Measurements from ENCODE around the gene ZNF786.
"Not testable (repeated sequence)": the region's sequence is repeated elsewhere in the genome, so short reads cannot be mapped to it uniquely, and the experiment has no call there.

Gene ZNF786

GRCh38 chr7:149084407-149084806, 6.1 kb downstream of the ZNF786 start:
- no peak for DNase-seq (ENCODE audit: low read depth)

DNA sequence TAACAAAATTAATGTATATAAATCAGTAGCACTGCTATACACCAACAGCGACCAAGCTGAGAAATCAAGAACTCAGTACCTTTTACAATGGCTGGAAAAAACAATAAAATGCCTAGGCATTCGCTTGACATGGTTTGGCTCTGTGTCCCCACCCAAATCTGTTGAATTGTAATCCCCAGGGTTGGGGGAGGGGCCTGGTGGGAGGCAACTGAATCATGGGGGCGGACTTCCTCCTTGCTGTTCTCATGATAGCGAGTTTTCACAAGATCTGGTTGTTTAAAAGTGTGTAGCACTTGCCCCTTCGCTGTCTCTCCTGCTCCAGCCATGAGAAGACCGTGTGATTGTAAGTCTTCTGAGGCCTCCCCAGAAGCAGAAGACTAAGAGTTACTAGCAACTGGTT, 8.6 kb downstream of the ZNF786 start:
- no peak for DNase-seq (ENCODE audit: low read depth)

GRCh38 chr7:149077594-149077993, 12.9 kb downstream of the ZNF786 start:
- DNase-seq (ENCODE audit: low read depth) = no peak

DNA sequence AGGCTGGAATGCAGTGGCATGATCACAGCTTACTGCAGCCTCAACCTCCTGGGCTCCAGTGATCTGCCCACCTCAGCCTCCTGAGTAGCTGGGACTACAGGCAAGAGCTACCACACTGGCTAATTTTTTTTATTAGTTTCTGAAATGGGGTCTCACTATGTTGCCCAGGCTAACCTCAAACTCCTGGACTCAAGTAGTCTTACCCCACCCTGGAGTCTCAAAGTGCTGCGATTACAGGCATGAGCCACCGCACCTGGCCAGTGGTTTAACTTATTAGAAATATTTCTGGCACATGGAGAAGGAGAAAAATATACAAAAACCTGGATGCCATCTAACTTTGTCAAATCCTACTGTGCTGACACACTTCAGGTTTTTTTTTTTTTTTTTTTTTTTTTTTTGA, 15.2 kb downstream of the ZNF786 start:
- no peak for DNase-seq (ENCODE audit: low read depth)

DNA sequence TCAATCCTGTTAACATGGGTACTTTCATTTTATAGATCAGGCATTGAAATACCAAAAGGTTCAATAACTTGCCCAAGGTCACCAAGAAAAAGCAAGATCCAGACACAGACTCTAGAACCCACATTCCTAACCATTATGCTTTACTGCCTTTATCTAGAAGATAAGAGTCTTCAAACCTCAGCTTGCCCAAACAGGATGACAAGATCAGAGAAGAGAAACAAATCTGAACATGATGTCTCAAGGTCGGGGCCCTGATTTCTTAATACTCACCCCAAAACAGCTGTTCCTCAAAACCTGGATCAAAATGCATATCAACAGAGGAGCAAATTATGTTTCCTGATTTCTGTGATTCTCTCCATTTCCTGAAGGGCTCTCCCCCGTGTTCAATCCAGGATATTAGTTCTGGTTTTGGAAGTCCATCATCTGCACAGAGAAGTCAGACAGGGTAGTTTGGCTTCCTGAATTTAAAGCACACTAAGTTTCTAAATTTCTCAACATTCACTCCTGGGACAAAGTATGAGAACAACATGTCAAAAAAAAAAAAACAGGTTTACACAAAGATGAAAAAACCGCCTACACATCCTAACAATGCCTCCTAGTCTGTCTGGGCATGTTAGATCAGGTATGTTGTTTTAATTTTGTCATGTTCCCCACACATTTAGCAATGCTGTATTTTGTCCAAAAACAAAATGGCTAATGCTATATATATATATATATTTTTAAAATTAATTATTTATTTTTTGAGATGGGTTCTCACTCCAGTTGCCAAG, 16.2 kb downstream of the ZNF786 start:
- DNase-seq (ENCODE audit: low read depth) = no peak

DNA sequence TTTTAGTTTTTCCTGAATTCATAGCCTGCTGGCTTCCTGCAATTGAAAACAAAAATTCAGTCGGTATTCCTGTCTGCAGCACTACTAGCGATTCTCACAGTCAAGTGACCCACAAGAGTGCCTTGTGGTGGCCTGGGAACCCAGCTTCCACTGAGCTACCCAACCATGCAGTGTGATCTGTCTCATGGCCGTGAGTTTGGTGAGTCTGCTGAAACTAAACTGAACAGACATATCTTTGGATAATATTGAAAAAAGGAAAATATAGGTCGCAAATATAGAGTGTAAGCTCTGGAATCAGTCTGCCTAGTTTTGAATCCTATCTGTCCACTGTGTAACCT, 18.1 kb downstream of the ZNF786 start:
- DNase-seq (ENCODE audit: low read depth) = no peak

DNA sequence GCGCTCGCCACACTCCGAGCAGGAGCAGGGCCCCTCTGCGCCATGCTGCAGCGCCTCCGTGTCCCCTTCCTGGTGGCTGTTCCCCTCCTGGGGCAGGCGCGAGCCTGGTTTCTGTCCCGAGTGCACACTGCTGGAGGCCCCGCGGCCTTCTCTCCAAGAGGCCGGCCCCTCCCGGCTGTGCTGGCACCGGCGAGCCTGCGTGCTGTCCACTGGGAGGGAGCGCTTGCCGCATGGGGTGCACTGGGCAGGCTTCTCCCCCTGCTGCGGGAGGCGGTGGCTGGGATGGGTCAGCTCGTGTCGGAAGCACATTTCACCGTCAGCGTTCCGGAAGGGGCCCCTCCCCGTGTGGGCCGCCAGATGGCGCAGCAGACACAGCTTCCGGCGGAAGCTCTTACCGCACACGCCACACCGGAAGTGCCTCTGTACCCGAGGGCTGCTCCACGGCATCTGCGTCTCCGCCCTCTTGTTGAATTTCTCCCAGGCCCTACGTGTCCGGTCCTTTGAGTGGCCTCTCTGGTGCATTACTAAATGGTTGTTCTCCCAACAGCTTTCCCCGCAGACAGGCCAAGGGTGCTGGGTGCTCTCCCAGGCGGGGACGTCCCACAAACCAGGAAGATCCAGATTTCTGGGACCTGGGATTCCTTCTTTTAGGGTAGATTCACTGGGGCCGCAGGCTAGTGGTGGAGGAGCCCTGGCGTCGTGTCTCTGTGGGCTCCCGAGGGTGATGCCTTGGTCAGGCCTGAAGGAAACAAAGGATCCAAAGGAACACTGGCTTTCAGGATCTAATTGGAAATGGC, 18.7 kb downstream of the ZNF786 start:
- DNase-seq (ENCODE audit: low read depth) = no peak

- DNase-seq (ENCODE audit: low read depth) = no peak
Observed at GRCh38 chr7:149071182-149071635, 19.3 kb downstream of the ZNF786 start.

DNA sequence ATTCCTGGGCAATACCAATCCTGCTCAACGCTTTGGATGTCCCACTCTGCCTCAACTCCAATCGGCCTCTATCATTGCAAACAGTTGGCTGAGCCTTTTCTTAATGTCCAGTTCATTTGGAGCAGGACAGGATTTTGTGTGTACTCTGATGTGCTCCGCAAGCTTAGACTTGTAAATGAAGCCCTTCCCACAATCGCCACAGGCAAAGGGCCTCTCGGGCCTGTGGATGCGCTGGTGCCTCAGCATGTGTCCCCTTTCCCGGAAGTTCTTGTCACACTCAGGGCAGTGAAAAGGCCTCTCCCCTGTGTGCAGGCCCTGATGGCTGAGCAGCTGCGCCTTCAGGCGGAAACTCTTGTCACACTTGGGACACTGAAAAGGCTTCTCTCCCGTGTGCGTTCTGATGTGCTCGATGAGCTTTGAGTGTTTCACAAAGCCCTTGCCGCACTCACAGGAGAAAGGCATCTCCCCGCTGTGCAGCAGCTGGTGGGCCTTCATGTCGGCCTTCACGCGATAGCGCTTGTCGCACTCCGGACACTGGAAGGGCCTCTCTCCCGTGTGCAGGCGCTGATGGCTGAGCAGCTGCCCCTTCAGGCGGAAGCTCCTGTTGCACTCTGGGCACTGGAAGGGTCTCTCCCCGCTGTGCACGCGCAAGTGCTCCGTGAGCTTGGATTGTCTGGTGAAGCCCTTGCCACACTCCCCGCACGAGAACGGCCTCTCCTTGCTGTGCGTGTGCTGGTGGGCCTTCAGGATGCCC, 20.0 kb downstream of the ZNF786 start:
- DNase-seq (ENCODE audit: low read depth) = no peak

DNA sequence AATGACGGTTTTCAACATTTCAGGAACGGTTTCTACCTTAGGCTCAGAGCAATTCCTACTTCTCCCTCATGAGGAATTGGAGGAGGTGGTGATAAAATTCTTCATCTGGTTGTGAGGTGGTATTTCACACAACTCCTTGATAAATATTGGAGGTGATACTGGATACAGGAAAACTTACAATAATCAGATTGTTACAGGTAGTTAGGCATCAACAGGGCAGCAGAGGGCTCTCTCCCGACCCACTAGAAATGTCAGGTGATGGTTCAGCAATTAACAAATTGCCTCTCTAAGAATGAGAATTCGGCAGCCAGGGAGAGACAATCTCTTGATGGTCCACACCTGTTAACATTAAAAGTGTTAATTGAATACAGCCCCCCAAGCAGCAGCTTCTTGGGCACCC, 22.6 kb downstream of the ZNF786 start:
- DNase-seq (ENCODE audit: low read depth) = no peak

GRCh38 chr7:149063476-149063875, 27.0 kb downstream of the ZNF786 start:
- DNase-seq (ENCODE audit: low read depth) = no peak

GRCh38 chr7:149062217-149062899, 28.2 kb downstream of the ZNF786 start:
- DNase-seq (ENCODE audit: low read depth) = not testable (repeated sequence)

DNA sequence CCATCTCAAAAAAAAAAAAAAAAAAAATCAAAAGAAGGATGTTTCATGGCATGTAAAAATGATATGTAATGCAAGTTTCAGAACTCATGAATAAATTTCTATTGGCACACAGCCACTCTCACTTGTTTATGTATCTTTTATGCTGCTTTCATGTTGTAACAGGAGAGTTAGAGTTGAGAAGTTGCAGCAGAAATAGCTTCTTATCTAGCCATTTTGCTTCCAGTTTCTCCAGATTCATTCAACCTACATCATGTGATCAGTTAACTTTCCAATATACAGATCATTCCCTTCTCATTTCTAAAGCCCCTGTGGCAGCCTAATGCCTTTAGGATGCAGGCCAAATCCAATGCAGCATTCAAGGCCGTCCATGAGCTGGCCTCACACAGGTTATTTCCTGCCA, 30.4 kb downstream of the ZNF786 start:
- DNase-seq (ENCODE audit: low read depth) = no peak

DNA sequence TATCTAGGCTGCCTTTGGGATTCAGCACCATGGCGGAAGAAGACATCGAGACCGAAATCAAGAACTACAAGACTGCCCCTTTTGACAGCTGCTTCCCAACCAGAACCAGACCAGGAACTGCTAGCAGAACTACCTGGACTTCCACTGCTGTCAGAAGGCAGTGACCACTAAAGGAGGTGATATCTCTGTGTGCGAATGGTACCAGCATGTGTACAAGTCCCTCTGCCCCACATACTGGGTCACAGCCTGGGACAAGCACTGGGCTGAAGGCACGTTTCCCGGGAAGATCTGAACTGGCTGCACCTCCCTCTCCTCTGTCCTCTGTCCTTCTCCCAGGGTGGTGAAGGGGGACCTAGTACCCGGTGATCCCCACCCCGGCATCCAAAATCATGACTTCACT, 36.6 kb downstream of the ZNF786 start:
- DNase-seq (ENCODE audit: low read depth) = no peak

- DNase-seq (ENCODE audit: low read depth) = no peak
Observed at GRCh38 chr7:149053384-149053783, 37.1 kb downstream of the ZNF786 start.

DNA sequence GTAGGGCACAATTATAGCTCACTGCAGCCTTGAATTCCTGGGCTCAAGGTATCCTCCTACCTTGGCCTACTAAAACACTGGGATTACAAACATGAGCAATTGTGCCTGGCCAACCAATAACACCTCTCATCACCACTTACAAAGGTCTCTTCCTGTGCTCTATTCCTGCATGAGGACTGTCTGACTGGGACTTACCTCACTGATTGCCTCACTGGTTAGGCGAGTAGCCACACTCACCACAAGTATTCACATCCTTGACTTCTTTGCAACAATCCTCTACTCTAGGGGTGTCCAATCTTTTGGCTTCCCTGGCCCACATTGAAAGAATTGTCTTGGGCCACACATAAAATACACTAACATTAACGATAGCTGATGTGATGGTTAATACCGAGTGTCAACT, 39.6 kb downstream of the ZNF786 start:
- DNase-seq (ENCODE audit: low read depth) = no peak

DNA sequence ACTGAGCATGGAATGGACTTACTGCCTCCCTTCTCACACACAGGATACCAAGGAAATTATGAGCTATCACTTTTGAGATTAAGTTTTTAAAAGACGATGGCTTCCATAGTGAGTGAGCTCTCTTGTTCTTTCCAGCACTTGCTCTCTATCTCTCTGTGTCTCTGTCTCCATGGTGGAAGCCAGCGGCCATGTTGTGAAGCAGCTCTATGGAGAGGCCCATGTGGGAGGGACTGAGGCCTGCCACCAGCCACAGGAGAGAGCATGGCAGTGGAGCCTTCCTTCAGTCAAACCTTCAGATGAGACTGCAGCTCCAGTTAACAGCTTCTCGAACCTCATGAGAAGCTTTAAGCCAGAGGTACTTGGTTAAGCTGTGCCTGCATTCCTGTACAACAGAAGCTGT, 41.7 kb downstream of the ZNF786 start:
- no peak for DNase-seq (ENCODE audit: low read depth)

DNA sequence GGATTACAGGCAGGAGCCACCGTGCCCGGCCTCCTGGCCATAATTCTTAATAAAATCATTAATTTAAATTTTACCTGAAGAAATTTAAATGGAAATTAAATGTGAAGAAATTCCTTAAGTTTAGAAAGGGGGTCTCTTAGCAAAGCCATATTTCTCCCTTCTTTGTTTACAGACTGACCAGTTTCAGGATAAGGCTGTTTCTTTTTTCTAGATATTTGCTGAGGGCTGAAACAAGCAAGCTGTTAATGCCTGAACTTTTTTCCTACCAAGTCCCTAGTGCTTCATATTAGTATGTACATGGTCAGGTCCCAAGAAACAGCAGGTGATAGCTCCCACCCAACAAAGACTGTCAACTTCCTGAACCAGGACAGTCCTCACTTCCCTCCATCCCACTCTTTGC, 44.1 kb downstream of the ZNF786 start:
- no peak for DNase-seq (ENCODE audit: low read depth)

DNA sequence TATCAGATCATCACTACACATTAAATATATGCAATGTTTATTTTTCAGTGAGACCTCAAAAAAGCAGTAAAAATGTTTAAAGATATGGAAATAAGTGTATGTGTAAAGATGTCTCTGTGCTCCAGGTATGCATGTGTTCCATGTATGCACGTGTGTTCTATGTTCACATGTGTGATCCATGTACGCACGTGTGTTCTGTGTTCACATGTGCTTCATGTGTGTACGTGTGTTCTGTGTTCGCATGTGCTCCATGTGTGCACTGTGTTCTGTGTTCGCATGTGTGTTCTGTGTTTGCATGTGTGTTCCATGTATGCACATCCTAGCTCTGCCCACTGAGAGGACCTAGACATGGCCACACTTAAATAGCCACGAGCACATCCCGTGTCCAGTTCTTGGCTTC, 46.6 kb downstream of the ZNF786 start:
- no peak for DNase-seq (ENCODE audit: low read depth)

DNA sequence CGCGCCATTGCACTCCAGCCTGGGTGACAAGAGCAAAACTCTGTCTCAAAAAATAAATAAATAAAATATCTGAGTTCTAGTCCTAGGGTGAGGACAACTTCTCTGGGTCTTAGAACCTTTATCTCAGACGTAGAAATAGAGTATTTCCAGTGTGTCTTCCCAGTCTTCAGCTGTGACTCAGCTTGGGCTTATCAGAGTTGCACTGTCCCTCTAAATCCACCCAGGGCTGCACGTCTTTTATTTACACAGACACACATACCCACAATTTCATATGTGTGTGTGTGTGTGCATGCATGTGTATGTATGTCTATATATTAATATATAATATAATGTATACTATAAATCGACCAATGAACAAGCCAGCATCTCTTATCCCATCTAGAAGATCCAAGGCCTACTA, 49.2 kb downstream of the ZNF786 start:
- DNase-seq (ENCODE audit: low read depth) = no peak

DNA sequence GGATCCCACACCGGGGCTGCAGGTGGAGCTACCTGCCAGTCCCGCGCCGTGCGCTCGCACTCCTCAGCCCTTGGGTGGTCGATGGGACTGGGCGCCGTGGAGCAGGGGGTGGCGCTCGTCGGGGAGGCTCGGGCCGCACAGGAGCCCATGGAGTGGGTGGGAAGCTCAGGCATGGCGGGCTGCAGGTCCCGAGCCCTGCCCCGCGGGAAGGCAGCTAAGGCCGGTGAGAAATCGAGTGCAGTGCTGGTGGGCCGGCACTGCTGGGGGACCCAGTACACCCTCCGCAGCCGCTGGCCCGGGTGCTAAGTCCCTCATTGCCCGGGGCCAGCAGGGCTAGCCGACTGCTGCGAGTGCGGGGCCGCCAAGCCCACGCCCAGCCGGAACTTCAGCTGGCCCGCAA, 51.9 kb downstream of the ZNF786 start:
- DNase-seq (ENCODE audit: low read depth) = not testable (repeated sequence)

- DNase-seq (ENCODE audit: low read depth) = no peak
Observed at GRCh38 chr7:149036676-149037075, 53.8 kb downstream of the ZNF786 start.
